IMR-90 (cell line): ENCODE data around the gene PTPRN2. TPM values are rescaled to one million over a fixed set of nuclear protein-coding genes. Genes with fewer than 3 reads are reported as not detected.

ENCODE experiments used
- ATAC-seq: fragments of 200-7000 bp; cut with Tn5 transposase; 2 replicates; pipeline ENCODE4 v1.9.1; 2020; ENCODE audit warnings: low read depth, mild to moderate bottlenecking, moderate library complexity
- BruUV-seq: library from RNA; stranded (reverse); fragments of 400-500 nt; replicated peaks from 2 replicates; lab custom pipeline; 2021; lab: Mats Ljungman, UMichigan
- CTCF ChIA-PET: fragments of 300-600 bp; formaldehyde crosslinking; extraction: SDS; loops from one replicate; lab custom pipeline; 2021; ENCODE audit warnings: antibody characterized with exemption; lab: Yijun Ruan, JAX
- POLR2A ChIA-PET: fragments of 300-600 bp; sonication (Branson Sonifier 250); formaldehyde crosslinking; loops from one replicate; lab custom pipeline; 2022; ENCODE audit warnings: antibody characterized with exemption; ENCODE audit not compliant: unreplicated experiment; lab: Charles Lee
- DNase-seq: peaks from one replicate; pipeline ENCODE4 v3.0.0; 2013
- H2AFZ ChIP-seq: replicated peaks from 2 replicates; pipeline ENCODE3; 2013; ENCODE audit warnings: low read length, mild to moderate bottlenecking; ENCODE audit not compliant: poor library complexity
- H2AK5ac ChIP-seq: 2 replicates; pipeline ENCODE4 v1.6.1; 2013; ENCODE audit warnings: low read depth, low read length, inconsistent platforms
- H2AK9ac ChIP-seq: replicated peaks from 2 replicates; pipeline ENCODE3; 2013; ENCODE audit warnings: mild to moderate bottlenecking, low read depth, low read length, moderate library complexity; ENCODE audit not compliant: poor library complexity
- H2BK120ac ChIP-seq: 2 replicates; pipeline ENCODE4 v1.6.1; 2013; ENCODE audit warnings: low read depth, low read length, inconsistent platforms
- H2BK15ac ChIP-seq: 3 replicates; pipeline ENCODE4 v1.6.1; 2013; ENCODE audit warnings: low read depth, low read length, inconsistent platforms
- H2BK20ac ChIP-seq: 2 replicates; pipeline ENCODE4 v1.6.1; 2013; ENCODE audit warnings: low read depth, mild to moderate bottlenecking, inconsistent platforms, low read length, moderate library complexity
- H2BK5ac ChIP-seq: 2 replicates; pipeline ENCODE4 v1.6.1; 2013; ENCODE audit warnings: mild to moderate bottlenecking, low read depth, low read length, inconsistent platforms; ENCODE audit not compliant: poor library complexity, severe bottlenecking
- H3K14ac ChIP-seq: replicated peaks from 2 replicates; pipeline ENCODE4 v1.6.1; 2013; ENCODE audit warnings: low read depth, low read length, inconsistent platforms
- H3K18ac ChIP-seq: 2 replicates; pipeline ENCODE4 v1.6.1; 2013; ENCODE audit warnings: low read depth, low read length, control low read depth
- H3K23ac ChIP-seq: 2 replicates; pipeline ENCODE4 v1.6.1; 2013; ENCODE audit warnings: low read depth, low read length, inconsistent platforms
- H3K27ac ChIP-seq: 2 replicates; pipeline ENCODE4 v1.5.1; 2013; ENCODE audit warnings: mild to moderate bottlenecking, control low read depth, low read length; ENCODE audit not compliant: insufficient read depth
- H3K27me3 ChIP-seq: 2 replicates; pipeline ENCODE4 v1.6.1; 2013; ENCODE audit warnings: low read length; ENCODE audit not compliant: control insufficient read depth, insufficient read depth
- H3K36me3 ChIP-seq: 2 replicates; pipeline ENCODE4 v1.6.1; 2013; ENCODE audit warnings: low read length, mixed read lengths; ENCODE audit not compliant: control insufficient read depth, insufficient read depth
- H3K4ac ChIP-seq: 2 replicates; pipeline ENCODE4 v1.6.1; 2013; ENCODE audit warnings: low read depth, low read length, inconsistent platforms
- H3K4me1 ChIP-seq: 2 replicates; pipeline ENCODE4 v1.6.1; 2013; ENCODE audit warnings: low read length, mixed read lengths; ENCODE audit not compliant: control insufficient read depth, insufficient read depth
- H3K4me2 ChIP-seq: 2 replicates; pipeline ENCODE4 v1.6.1; 2013; ENCODE audit warnings: low read depth, mild to moderate bottlenecking, control low read depth, low read length, moderate library complexity
- H3K4me3 ChIP-seq: 2 replicates; pipeline ENCODE4 v1.5.1; 2013; ENCODE audit warnings: low read depth, mild to moderate bottlenecking, control low read depth, low read length, moderate library complexity; ENCODE audit not compliant: insufficient read depth
- H3K56ac ChIP-seq: 2 replicates; pipeline ENCODE4 v1.6.1; 2013; ENCODE audit warnings: low read length, inconsistent platforms; ENCODE audit not compliant: insufficient read depth; ENCODE audit errors: extremely low read depth
- H3K79me1 ChIP-seq, 2 experiments: 2 replicates each; pipeline ENCODE4 v1.6.1; 2013; ENCODE audit warnings: low read length in 2 of 2, inconsistent platforms in 1 of 2, low read depth in 1 of 2
- H3K9ac ChIP-seq: 2 replicates; pipeline ENCODE4 v1.6.1; 2013; ENCODE audit warnings: low read depth, low read length, control low read depth
- H3K9me1 ChIP-seq: 2 replicates; pipeline ENCODE4 v1.6.1; 2013; ENCODE audit warnings: low read length, inconsistent platforms; ENCODE audit not compliant: insufficient read depth
- H3K9me3 ChIP-seq: 2 replicates; pipeline ENCODE4 v1.6.1; 2013; ENCODE audit warnings: low read length; ENCODE audit not compliant: control insufficient read depth, insufficient read depth
- H4K20me1 ChIP-seq: 2 replicates; pipeline ENCODE4 v1.6.1; 2013; ENCODE audit warnings: low read length, inconsistent platforms; ENCODE audit not compliant: insufficient read depth
- H4K5ac ChIP-seq: 2 replicates; pipeline ENCODE4 v1.6.1; 2013; ENCODE audit warnings: mild to moderate bottlenecking, low read depth, low read length, control low read depth
- H4K8ac ChIP-seq, 2 experiments: 2 replicates each; pipeline ENCODE4 v1.6.1; 2013; ENCODE audit warnings: low read depth in 2 of 2, low read length in 2 of 2, control low read depth in 1 of 2, inconsistent platforms in 1 of 2
- H4K91ac ChIP-seq: 2 replicates; pipeline ENCODE4 v1.6.1; 2013; ENCODE audit warnings: low read depth, low read length, inconsistent platforms; ENCODE audit not compliant: insufficient read depth
- BHLHE40 ChIP-seq: fragments of 150-350 bp; IDR thresholded peaks from 2 replicates; pipeline ENCODE4 v1.6.1; 2016; ENCODE audit warnings: mild to moderate bottlenecking, low read depth, low read length
- MAFK ChIP-seq: IDR thresholded peaks from 2 replicates; pipeline ENCODE4 v1.6.1; 2012; ENCODE audit warnings: low read depth, low read length, improper control_type of control experiment
- MAZ ChIP-seq: IDR thresholded peaks from 2 replicates; pipeline ENCODE4 v1.6.1; 2012; ENCODE audit warnings: low read depth, mild to moderate bottlenecking, low read length, improper control_type of control experiment, moderate library complexity, borderline replicate concordance
- MXI1 ChIP-seq: IDR thresholded peaks from 2 replicates; pipeline ENCODE4 v1.6.1; 2012; ENCODE audit warnings: low read depth, mild to moderate bottlenecking, low read length, moderate library complexity, borderline replicate concordance
- RAD21 ChIP-seq: IDR thresholded peaks from 2 replicates; pipeline ENCODE4 v1.6.1; 2012; ENCODE audit warnings: low read length, improper control_type of control experiment
- SMC3 ChIP-seq: fragments of 150-350 bp; IDR thresholded peaks from 2 replicates; pipeline ENCODE4 v1.6.1; 2016; ENCODE audit warnings: low read depth, mild to moderate bottlenecking, antibody characterized with exemption, low read length, moderate library complexity
- WGBS, 2 experiments: methylation state at CpG; one replicate each; pipeline versions ENCODE4 v1.1.5 to v1.1.7; 2013; ENCODE audit warnings: missing lambda C conversion rate in 2 of 2; ENCODE audit not compliant: insufficient read length in 1 of 2; ENCODE audit errors: extremely low coverage in 2 of 2; 5-methylcytosine and 5-hydroxymethylcytosine counted together
- dilution Hi-C: fragments of 300-500 bp; cut with HindIII; formaldehyde crosslinking; loops from one replicate; pipeline ENCODE4 v1.14.3; 2018; ENCODE audit warnings: low sequenced_read_pairs; ENCODE audit not compliant: unreplicated experiment
- in situ Hi-C: fragments of 300-500 bp; cut with MboI; formaldehyde crosslinking; loops from 3 replicates; pipeline ENCODE4 v1.14.3; 2019; ENCODE audit warnings: low sequenced_read_pairs, inconsistent platforms, mixed read lengths
- intact Hi-C: fragments of 100-400 bp; cut with micrococcal nuclease; formaldehyde crosslinking; loops from 2 replicates; pipeline ENCODE4 v1.10.0; 2022
- polyA plus RNA-seq, 3 experiments: library from polyadenylated mRNA; depleted of rRNA; stranded (reverse); fragments of >200 nt; gene quantifications; 2 replicates each; pipeline ENCODE4 v1.2.3, GENCODE V29; 2012; ENCODE audit warnings: low replicate concordance in 1 of 3
- total RNA-seq: library from RNA; depleted of rRNA; stranded (reverse); fragments of >200 nt; gene quantifications from 2 replicates; pipeline ENCODE4 v1.2.3, GENCODE V29; 2012
- TF ChIP-seq, protein P1 (sequence below): fragments of 150-350 bp; IDR thresholded peaks from 2 replicates; pipeline ENCODE4 v1.6.1; 2017; ENCODE audit warnings: mild to moderate bottlenecking, antibody characterized with exemption, low read length, low read depth
- TF ChIP-seq, protein P2 (sequence below): fragments of 150-350 bp; IDR thresholded peaks from 2 replicates; pipeline ENCODE4 v1.6.1; 2016; ENCODE audit warnings: low read depth, mild to moderate bottlenecking, low read length, moderate library complexity, borderline replicate concordance

Gene PTPRN2
- total and polyA plus RNA-seq, 2 of the 4 experiments (the other 2 are of a cell fraction), result 0.03 TPM; not detected in 1

DNA sequence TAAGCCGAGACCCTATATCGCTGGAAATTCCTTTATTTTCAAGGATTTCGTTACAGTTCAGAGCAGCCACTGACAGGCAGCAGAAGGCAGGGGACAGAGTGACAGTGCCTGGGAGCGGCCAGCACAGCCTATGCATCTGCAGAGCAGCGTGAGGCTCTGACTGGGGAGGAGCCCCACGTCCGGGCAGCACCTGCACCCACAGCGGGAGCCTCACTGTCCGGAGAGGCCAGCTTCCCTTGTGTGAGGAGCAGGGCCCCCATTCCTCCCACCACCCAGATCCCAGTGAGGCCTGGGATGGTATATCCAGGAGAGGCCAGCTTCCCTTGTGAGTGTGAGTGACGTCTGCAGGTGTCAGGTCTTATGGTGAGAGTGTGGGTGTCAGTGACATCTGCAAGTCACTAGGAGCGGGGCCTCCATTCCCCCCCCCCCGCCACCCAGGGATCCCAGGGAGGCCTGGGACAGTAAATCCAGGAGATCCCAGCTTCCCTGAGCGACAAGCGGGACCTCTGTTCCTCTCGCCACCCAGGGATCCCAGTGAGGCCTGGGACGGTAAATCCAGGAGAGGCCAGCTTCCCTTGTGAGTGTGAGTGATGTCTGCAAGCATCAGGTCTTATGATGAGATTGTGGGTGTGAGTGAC is 259.1 kb downstream of the PTPRN2 start:
- Histone ChIP-seq H3K56ac (no peak overlapping the region), H4K8ac (no peak overlapping the region), H2AK5ac (no peak overlapping the region), H3K79me1 (no peaks in the 10 kb centered on the region), H3K9me1 (no peaks in the 10 kb centered on the region), H3K36me3 (no peaks in the 10 kb centered on the region), H3K4me1 (no peaks in the 10 kb centered on the region), H2BK5ac (no peak overlapping the region), H2BK20ac (no peak overlapping the region), H3K23ac (no peak overlapping the region), H3K27me3 (no peaks in the 10 kb centered on the region), H3K4me2 (no peak overlapping the region), H2BK15ac (no peak overlapping the region), H4K20me1 (no peaks in the 10 kb centered on the region), H3K9me3 (peaks cover 64% of the 10 kb centered on the region), H3K9ac (no peak overlapping the region), H3K4ac (no peak overlapping the region), H3K27ac (no peak overlapping the region), H2AK9ac (no peak overlapping the region), H4K91ac (no peak overlapping the region), H3K14ac (no peak overlapping the region), H2BK120ac (no peak overlapping the region), H3K18ac (no peak overlapping the region), H3K4me3 (no peak overlapping the region), H2AFZ (no peak overlapping the region), H4K5ac (no peak overlapping the region)
- dilution Hi-C loops, result no loop called here
- ChIA-PET CTCF (no interaction called here), POLR2A (no interaction called here)
- TF ChIP-seq MXI1, result no peak
- TF ChIP-seq BHLHE40, result no peak
- TF ChIP-seq RAD21, result no peak
- TF ChIP-seq, protein P1, sequence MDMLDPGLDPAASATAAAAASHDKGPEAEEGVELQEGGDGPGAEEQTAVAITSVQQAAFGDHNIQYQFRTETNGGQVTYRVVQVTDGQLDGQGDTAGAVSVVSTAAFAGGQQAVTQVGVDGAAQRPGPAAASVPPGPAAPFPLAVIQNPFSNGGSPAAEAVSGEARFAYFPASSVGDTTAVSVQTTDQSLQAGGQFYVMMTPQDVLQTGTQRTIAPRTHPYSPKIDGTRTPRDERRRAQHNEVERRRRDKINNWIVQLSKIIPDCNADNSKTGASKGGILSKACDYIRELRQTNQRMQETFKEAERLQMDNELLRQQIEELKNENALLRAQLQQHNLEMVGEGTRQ, result no peak
- no peak for TF ChIP-seq MAFK
- TF ChIP-seq, protein P2, sequence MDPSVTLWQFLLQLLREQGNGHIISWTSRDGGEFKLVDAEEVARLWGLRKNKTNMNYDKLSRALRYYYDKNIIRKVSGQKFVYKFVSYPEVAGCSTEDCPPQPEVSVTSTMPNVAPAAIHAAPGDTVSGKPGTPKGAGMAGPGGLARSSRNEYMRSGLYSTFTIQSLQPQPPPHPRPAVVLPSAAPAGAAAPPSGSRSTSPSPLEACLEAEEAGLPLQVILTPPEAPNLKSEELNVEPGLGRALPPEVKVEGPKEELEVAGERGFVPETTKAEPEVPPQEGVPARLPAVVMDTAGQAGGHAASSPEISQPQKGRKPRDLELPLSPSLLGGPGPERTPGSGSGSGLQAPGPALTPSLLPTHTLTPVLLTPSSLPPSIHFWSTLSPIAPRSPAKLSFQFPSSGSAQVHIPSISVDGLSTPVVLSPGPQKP, result no peak
- no peak for TF ChIP-seq MAZ
- TF ChIP-seq SMC3, result no peak
- no TSS peak for BruUV-seq
- in situ Hi-C loops, result no loop called here
- 45% methylated on average over 6 of the region's 16 CpGs; no CpG with 5 or more reads in 1 of the 2 experiments for WGBS, 2 experiments
- intact Hi-C loops, result no loop called here
- DNase-seq (no peak), ATAC-seq (no peak)
